A673 (cell line): Measurements from ENCODE around the gene BCO1.

ENCODE experiments used
- EZH2 ChIP-seq: fragments of 200-600 bp; sonication (generic); IDR thresholded peaks from 2 replicates; pipeline ENCODE4 v1.6.1; 2017; ENCODE audit warnings: borderline replicate concordance, low read depth, mild to moderate bottlenecking, mixed read lengths, antibody characterized with exemption, low read length; ENCODE audit not compliant: poor library complexity, severe bottlenecking
- TF ChIP-seq, protein P1 (sequence below): fragments of 300-800, 200-600 bp; sonication (generic); conservative IDR thresholded peaks from 2 replicates; pipeline ENCODE4 v1.5.1; 2017; ENCODE audit warnings: low read depth, mild to moderate bottlenecking, antibody characterized with exemption, low read length, moderate library complexity, mixed read lengths

DNA sequence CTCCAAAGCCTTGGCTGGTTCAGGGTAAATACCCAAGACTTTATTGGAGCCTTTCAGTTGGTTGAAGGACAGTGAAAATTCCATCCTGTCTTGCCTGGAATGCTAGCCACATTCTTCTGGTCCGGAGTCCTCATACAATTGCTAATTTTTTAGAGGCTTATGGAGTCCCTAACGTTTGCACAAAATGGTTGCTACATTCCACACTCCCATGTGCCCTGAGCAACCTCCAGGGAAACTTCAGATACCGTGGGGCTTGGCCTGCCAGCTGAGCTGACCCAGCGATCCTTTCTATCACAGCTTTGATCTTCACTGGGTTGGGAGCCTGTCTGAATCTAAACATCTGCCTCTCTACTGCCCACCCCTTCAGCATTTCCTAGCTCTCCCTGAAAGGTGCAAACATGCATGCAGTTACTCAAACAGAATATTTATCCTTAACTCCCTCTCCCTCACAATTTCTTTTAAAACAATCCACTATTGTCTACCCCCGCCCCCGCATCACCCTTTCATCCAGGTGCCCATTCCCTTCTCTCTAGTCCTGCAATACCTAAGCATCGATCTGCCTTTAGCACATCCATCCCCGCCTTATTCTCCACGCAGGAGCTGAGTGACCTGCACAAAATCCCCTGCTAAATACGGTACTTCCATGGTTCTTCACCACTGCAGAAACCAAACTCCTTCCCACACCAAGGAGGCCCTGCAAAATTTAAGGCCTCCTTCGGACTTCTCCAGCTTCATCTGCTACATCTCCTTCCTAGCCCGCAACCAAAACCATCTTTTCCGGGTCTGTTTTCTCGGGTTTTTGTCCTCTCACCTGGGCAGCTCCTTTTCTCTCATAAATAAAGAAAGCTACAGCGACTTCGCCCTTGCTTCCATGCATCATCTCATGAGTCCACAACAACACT is 75.5 kb downstream of the BCO1 start:
- TF ChIP-seq EZH2 = no peak
- TF ChIP-seq, protein P1, sequence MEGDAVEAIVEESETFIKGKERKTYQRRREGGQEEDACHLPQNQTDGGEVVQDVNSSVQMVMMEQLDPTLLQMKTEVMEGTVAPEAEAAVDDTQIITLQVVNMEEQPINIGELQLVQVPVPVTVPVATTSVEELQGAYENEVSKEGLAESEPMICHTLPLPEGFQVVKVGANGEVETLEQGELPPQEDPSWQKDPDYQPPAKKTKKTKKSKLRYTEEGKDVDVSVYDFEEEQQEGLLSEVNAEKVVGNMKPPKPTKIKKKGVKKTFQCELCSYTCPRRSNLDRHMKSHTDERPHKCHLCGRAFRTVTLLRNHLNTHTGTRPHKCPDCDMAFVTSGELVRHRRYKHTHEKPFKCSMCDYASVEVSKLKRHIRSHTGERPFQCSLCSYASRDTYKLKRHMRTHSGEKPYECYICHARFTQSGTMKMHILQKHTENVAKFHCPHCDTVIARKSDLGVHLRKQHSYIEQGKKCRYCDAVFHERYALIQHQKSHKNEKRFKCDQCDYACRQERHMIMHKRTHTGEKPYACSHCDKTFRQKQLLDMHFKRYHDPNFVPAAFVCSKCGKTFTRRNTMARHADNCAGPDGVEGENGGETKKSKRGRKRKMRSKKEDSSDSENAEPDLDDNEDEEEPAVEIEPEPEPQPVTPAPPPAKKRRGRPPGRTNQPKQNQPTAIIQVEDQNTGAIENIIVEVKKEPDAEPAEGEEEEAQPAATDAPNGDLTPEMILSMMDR = no peak
